Measurements from ENCODE around the gene CXCR4. TPM values are rescaled to one million over a fixed set of nuclear protein-coding genes. Genes with fewer than 3 reads are reported as not detected.

The CXCR4 gene
- total RNA-seq, 6 experiments from 2014 or later: not detected

DNA sequence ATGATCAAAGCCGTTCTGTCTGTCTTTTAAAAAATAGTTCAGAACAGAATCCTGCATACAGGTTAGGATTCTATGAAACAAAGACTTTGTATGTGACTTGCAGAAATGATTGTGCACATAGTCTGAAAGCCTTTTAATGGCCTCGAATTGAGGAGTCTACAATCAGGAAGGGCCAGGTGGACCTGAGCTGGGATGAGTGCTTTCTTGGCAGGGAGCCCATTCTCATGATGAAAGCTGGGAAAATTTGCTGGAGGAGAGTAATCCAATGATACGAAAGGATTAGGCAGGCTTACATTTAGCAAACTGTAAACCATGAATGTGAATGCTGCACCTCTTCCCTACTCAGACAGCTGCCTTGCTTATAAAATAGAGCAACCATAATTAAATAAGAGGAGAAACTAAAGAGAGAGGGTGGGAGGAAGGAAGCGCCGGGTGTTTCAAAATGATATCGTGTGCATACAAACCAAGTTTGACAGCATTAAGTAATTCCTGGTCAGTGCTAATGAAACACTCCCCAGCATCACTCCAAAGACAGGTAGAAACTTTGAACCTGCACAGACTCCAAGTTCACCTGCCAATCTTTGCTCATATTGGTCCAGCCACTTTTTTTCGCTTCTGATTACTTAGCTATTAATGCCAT is 23.7 kb upstream of the CXCR4 start:
- H3K4me3 Mint-ChIP-seq: no peak overlapping the region
- H3K4me1 Mint-ChIP-seq (ENCODE audit: low read depth): no peaks in the 10 kb centered on the region
- DNase-seq: no peak
- no peak overlapping the region for H3K27ac Mint-ChIP-seq
- peaks cover 1% of the 10 kb centered on the region for H3K27me3 Mint-ChIP-seq (ENCODE audit: insufficient read depth)
- no peak for TF ChIP-seq CTCF (IDR thresholded peaks at IDR 0.05)
- peaks cover 6% of the 10 kb centered on the region; the same call in 1 of the 2 replicates for H3K9me3 Mint-ChIP-seq
- H3K36me3 Mint-ChIP-seq (ENCODE audit: low read depth): no peaks in the 10 kb centered on the region

GRCh38 chr2:136139631-136140030 is 21.7 kb upstream of the CXCR4 start:
- Mint-ChIP-seq H3K36me3 (ENCODE audit: low read depth) (no peaks in the 10 kb centered on the region), H3K27me3 (ENCODE audit: insufficient read depth) (peaks cover 7% of the 10 kb centered on the region), H3K4me1 (ENCODE audit: low read depth) (no peaks in the 10 kb centered on the region), H3K4me3 (no peak overlapping the region), H3K9me3 (no peaks in the 10 kb centered on the region), H3K27ac (no peak overlapping the region)
- TF ChIP-seq CTCF (IDR thresholded peaks at IDR 0.05): no peak
- no peak for DNase-seq

- Mint-ChIP-seq H3K27ac (no peak overlapping the region), H3K27me3 (ENCODE audit: insufficient read depth) (peaks cover 7% of the 10 kb centered on the region), H3K4me3 (no peak overlapping the region), H3K36me3 (ENCODE audit: low read depth) (no peaks in the 10 kb centered on the region), H3K9me3 (no peaks in the 10 kb centered on the region), H3K4me1 (ENCODE audit: low read depth) (no peaks in the 10 kb centered on the region)
- no peak for DNase-seq
- no peak for TF ChIP-seq CTCF (IDR thresholded peaks at IDR 0.05)
Measured at GRCh38 chr2:136137982-136138381, 20.0 kb upstream of the CXCR4 start.

GRCh38 chr2:136136931-136137330 is 19.0 kb upstream of the CXCR4 start:
- no peak overlapping the region for H3K4me3 Mint-ChIP-seq

DNA sequence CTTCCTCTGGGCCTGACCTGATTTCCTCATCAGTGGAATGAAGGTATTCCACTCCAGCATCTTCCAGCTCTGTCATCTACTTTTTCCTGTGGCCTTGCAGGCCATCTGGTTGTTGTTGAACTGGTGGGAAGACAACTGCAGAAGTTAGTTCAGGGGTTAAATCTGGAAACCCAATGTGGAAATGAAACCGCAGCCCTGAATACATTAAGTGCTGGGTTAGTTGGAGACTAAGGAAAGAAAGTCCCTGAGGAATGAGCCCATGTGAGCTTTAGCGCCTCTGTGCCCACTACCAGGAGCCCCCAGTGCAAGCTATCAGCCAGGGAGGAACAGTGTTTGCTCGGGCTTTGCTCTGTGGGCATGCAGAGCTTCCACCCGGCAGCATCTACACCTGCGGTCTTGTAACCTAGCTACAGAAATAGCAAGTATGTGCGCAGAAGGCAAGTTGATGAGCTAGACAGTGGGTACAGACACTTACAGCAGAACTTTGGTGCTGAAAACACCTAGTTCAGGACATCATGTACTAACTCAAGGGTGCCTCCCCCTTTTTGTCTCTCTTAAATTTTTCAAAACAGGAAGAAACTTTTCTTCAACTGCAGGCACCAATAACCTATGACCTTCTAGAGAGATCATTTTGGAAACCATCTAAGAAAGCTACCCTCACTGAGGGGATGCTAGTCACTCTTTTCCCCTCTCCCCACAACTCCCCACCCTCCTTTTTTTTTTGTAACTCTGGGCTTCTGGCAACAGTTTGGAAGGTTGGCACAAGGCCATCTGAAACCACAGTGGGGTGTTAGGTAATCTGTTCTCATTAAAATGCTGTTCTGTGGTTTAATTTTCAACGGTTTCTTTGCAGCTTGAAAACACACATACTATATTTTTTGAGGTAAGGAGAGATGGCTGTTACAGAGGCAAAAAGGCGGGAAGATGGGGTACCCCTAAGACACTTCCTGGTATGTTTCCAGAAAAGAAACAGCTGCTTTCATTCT is 18.3 kb upstream of the CXCR4 start:
- H3K36me3 Mint-ChIP-seq (ENCODE audit: low read depth): no peaks in the 10 kb centered on the region
- H3K9me3 Mint-ChIP-seq: no peaks in the 10 kb centered on the region
- TF ChIP-seq CTCF (IDR thresholded peaks at IDR 0.05): no peak
- no peak for DNase-seq
- no peak overlapping the region for H3K27ac Mint-ChIP-seq
- no peaks in the 10 kb centered on the region for H3K4me1 Mint-ChIP-seq (ENCODE audit: low read depth)
- H3K27me3 Mint-ChIP-seq (ENCODE audit: insufficient read depth): peaks cover 7% of the 10 kb centered on the region
- no peak overlapping the region for H3K4me3 Mint-ChIP-seq

More at GRCh38 chr2:136136931-136137330, 19.0 kb upstream of the CXCR4 start:
- no peak overlapping the region for H3K27ac Mint-ChIP-seq
- no peaks in the 10 kb centered on the region for H3K9me3 Mint-ChIP-seq
- H3K36me3 Mint-ChIP-seq (ENCODE audit: low read depth): no peaks in the 10 kb centered on the region
- DNase-seq: no peak
- H3K4me1 Mint-ChIP-seq (ENCODE audit: low read depth): no peaks in the 10 kb centered on the region
- no peak for TF ChIP-seq CTCF (IDR thresholded peaks at IDR 0.05)
- peaks cover 7% of the 10 kb centered on the region for H3K27me3 Mint-ChIP-seq (ENCODE audit: insufficient read depth)
